ENCODE measurements around the gene DNAAF8.

DNA sequence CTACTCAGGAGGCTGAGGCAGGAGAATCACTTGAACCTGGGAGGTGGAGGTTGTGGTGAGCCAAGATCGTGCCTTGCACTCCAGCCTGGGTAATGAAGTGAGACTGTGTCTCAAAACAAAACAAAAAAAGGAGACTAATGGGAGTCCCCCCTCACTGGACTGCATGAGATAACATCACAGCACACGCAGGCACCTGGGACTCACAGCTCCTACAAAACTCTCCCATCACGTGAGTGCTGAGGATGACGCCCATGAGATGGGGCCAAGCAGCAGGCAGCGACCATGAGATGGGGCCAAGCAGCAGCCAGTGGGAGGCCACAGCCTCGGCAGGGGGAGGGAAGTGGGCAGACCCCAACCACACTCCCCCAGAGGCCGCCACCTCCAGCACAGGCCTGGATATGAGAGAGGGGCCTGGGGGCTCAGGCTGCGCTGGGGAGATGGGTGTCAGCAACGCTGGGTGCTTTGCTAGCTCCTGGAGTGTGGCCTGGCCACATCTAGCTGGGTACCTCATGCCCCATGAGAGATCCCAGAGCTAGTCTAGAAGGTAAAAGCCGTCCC, 15.4 kb downstream of the DNAAF8 start:
- TF ChIP-seq CTCF (IDR thresholded peaks at IDR 0.05 in 4 of 5, conservative IDR thresholded peaks at IDR 0.05 in 1 of 5) (no peak), POLR2A (IDR thresholded peaks at IDR 0.05) (no peak)

Measured in gastrocnemius medialis (tissue), 4 donors.